OCI-LY1 (cell line): Measurements from ENCODE around the gene PSMA5.

Experiments used
- EZH2 ChIP-seq: fragments of 200-600 bp; sonication (generic), shearing (Covaris generic); IDR thresholded peaks from 2 replicates; pipeline ENCODE4 v1.8.0; 2017; ENCODE audit warnings: borderline replicate concordance, mixed run types, mild to moderate bottlenecking, antibody characterized with exemption, low read length, moderate library complexity, mixed read lengths
- TF ChIP-seq, protein P1 (sequence below): fragments of 200-600 bp; sonication (generic), shearing (Covaris generic); IDR thresholded peaks from 2 replicates; pipeline ENCODE4 v1.5.1; 2017; ENCODE audit warnings: mild to moderate bottlenecking, antibody characterized with exemption, low read length, moderate library complexity, mixed read lengths

DNA sequence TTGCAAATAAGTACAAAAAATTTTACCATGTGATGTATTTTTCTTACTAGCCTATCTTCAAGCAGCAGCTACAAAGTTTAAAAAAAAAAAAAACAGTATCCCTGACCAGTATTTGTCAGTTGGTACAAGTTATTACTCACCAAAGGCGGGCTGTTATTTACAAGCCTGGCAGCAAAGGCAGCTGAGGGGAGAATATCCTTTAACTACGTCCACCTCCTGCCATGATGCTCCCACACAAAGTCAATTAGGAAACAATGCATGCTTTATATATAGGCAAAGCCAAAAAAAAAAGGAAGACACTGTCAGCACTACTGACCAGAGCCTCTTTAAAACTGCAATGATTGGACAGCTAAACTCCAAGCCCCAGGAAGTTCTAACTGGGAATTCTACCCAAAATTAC lies 13.7 kb downstream of the PSMA5 start:
- TF ChIP-seq, protein P1, sequence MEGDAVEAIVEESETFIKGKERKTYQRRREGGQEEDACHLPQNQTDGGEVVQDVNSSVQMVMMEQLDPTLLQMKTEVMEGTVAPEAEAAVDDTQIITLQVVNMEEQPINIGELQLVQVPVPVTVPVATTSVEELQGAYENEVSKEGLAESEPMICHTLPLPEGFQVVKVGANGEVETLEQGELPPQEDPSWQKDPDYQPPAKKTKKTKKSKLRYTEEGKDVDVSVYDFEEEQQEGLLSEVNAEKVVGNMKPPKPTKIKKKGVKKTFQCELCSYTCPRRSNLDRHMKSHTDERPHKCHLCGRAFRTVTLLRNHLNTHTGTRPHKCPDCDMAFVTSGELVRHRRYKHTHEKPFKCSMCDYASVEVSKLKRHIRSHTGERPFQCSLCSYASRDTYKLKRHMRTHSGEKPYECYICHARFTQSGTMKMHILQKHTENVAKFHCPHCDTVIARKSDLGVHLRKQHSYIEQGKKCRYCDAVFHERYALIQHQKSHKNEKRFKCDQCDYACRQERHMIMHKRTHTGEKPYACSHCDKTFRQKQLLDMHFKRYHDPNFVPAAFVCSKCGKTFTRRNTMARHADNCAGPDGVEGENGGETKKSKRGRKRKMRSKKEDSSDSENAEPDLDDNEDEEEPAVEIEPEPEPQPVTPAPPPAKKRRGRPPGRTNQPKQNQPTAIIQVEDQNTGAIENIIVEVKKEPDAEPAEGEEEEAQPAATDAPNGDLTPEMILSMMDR, result no peak
- TF ChIP-seq EZH2, result no peak
